ENCODE data around the gene CACHD1.

DNA sequence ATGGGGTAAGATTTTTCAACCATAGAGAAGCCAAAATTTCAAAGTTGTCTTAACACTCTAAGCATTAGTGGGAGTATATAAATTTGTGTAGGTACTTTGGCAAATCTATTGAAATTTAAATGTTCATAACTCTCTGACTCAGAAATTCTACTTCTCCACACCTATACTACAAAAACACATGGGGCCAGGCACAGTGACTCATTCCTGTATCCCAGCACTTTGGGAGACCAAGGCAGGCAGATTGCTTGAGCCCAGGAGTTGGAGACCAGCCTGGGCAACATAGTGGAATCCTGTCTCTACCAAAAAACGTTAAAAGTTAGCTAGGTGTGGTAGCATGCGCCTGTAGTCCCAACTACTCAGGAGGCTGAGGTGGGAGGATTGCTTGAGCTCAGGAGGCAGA, 233.7 kb downstream of the CACHD1 start:
- no peak for TF ChIP-seq CTCF (IDR thresholded peaks at IDR 0.05)
- TF ChIP-seq POLR2A (IDR thresholded peaks at IDR 0.05), result no peak
